ENCODE results near the gene PRTFDC1. TPM values are rescaled to one million over a fixed set of nuclear protein-coding genes. Genes with fewer than 3 reads are reported as not detected.
"Not testable (repeated sequence)": the region's sequence is repeated elsewhere in the genome, so short reads cannot be mapped to it uniquely, and the experiment has no call there.

Gene PRTFDC1
- polyA plus RNA-seq, 3 donors: 43.1 to 51.9 (median 48.3) TPM

DNA sequence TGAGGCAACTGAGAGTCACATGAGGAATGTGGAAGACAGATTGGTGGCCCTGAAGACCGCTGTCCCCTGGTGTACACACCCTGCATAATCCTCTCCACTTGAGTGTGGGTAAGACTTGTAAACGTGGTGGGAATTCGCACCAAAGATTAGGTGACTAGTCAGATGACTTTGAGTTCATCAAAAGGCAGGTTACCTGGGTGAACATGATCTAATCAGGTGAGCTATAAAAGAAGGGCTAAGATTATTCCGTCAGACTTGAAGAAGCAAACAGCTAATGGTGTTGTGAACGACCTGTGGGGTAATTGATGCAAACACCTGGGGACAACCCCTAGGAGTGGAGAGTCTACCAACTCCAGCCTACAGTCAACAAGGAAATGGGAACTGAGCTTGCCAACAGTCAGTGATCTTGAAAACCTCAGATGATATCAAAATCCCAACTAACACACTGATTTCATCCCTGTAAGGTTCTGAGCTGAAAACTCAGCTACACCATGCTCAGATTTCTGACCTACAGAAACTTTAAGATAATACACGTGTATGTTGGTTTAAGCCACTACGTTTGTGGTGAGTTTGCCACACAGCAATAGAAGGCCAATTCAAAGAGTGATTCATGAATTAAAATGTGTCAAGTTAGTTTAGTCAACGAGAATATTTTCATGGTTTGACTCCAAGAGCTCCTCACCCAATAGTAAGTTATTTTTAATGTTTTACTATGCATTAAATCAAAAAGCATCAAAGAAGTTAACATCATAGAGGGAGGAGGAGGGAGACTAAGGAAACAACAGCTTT, 16.7 kb downstream of the PRTFDC1 start:
- no peak for DNase-seq (ENCODE audit: low read depth in 3 of 3, low spot score in 2 of 3)

- DNase-seq (ENCODE audit: low read depth in 3 of 3, low spot score in 2 of 3): no peak
Observed at GRCh38 chr10:24931236-24931635, 21.2 kb downstream of the PRTFDC1 start.

- no peak for DNase-seq (ENCODE audit: low read depth in 3 of 3, low spot score in 2 of 3)
Observed at GRCh38 chr10:24930427-24930826, 22.0 kb downstream of the PRTFDC1 start.

DNA sequence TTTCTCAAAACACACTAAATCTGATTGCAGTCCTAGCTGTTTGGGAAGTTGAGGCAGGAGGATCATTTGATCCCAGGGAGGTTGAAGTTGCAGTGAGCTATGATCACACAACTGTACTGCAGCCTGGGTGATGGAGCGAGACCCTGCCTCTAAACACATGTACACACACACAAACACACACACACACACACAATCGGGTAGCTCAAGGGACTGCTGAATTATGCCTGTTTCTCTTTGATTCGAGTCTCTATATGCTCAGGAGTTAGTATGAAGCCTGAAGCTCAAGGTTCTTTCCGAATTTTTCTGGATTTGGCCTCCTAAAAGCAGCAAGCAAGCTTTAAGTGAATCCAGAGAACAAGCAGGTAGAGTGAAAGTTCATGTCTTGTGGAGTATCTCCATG, 22.5 kb downstream of the PRTFDC1 start:
- DNase-seq (ENCODE audit: low read depth in 3 of 3, low spot score in 2 of 3): no peak

- no peak for DNase-seq (ENCODE audit: low read depth in 3 of 3, low spot score in 2 of 3)
Observed at GRCh38 chr10:24929056-24929544, 23.3 kb downstream of the PRTFDC1 start.

GRCh38 chr10:24928163-24928562, 24.2 kb downstream of the PRTFDC1 start:
- no peak for DNase-seq (ENCODE audit: low read depth in 3 of 3, low spot score in 2 of 3)

GRCh38 chr10:24926557-24926956, 25.8 kb downstream of the PRTFDC1 start:
- no peak for DNase-seq (ENCODE audit: low read depth in 3 of 3, low spot score in 2 of 3)

DNA sequence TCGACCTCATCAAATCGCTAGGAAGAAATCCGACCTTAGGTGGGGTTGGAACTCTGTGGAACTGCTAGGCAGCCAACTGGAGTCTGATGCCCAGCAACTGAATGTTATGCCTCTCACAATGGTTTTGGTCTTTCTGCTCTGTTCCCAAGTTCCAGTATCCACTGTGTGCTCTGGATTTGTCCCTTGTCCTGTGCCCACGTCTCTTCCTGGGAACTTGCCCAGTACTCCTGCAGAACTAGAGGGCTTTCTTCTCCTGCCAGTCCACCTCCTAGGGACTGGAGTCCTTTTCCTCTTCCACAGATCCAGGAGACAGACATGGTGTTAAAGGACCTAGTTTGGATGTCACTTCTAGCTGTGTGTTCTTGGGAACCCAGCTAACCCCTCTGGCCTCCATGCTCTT, 26.6 kb downstream of the PRTFDC1 start:
- no peak for DNase-seq (ENCODE audit: low read depth in 3 of 3, low spot score in 2 of 3)

GRCh38 chr10:24924483-24924882, 27.9 kb downstream of the PRTFDC1 start:
- not testable (repeated sequence) for DNase-seq (ENCODE audit: low read depth in 3 of 3, low spot score in 2 of 3)

DNA sequence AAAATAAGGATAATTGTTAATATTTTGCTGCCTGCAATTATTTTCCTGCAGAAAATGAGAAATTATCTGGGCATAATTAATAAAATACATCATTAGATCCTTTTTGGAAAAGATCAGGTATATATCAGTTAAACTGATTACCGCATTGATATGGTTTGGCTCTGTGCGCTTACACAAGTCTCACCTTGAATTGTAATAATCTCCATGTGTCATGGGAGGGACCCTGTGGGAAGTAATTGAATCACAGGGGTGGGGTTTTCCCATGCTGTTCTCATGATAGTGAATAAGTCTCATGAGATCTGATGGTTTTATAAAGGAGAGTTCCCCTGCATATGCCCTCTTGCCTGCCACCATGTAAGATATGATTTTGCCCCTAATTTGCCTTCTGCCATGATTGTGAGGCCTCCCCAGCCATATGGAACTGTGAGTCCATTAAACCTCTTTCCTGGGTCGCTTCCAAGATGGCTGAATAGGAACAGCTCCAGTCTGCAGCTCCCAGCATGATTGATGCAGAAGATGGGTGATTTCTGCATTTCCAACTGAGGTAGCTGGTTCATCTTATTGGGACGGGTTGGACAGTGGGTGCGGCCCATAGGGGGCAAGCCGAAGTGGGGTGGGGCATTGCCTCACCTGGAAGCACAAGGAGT, 30.1 kb downstream of the PRTFDC1 start:
- DNase-seq (ENCODE audit: low read depth in 3 of 3, low spot score in 2 of 3): not testable (repeated sequence)

DNA sequence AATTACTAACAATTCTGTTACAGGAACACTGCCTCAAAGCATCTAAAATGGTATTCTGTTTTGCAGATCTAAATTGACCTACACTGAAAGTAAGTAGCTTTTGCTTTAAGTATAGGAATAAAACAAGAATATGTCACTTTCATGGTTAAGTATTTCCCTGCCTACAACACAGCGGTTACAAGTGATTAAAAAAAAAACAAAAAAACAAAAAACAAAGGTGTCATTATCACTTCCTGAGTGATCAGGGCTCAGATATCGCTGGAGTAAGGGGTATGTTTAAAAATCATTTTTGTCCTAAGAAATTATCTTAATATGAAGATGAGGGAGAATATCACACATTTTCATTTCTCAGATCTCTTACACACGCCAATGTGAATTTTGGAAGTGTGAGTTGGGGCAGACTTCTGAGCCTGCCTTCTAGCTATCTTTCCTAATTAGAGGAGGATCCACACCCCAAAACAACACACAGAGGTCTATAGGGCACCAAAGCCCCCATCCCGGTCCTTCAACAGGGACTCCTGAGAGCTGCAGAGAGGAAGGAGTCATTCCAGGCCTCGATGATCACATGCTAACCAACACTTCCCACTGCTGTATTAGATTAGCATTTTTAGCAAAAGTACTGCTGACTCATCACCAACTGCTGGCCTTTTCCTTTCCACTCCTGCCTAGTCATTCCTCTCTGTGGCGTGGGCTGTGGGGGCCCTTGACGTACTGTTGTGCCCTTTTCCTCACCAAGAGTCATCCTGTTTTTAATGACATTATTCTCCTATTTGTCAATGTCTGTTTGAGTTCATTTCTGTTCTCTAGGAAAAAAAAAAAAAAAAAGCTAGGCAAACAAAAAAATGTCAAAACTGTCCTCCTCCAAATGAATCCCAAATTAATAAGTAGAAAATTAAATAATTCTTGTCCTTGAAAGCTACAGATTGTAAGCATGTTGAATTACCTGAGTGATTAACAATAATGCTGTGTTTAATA, 31.2 kb downstream of the PRTFDC1 start:
- no peak for DNase-seq (ENCODE audit: low read depth in 3 of 3, low spot score in 2 of 3)

DNA sequence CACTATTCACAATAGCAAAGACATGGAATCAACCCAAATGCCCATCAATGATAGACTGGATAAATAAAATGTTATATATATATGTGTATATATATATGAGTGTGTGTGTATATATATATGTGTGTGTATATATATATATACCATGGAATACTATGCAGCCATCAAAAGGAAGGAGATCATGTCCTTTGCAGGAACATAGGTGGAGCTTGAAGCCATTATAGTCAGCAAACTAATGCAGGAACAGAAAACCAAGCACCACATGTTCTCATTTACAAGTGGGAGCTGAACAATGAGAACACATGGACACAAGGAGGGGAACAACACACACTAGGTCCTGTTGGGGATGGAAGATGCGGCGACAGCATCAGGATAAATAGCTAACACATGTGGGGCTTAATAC, 32.2 kb downstream of the PRTFDC1 start:
- DNase-seq (ENCODE audit: low read depth in 3 of 3, low spot score in 2 of 3): not testable (repeated sequence)

DNA sequence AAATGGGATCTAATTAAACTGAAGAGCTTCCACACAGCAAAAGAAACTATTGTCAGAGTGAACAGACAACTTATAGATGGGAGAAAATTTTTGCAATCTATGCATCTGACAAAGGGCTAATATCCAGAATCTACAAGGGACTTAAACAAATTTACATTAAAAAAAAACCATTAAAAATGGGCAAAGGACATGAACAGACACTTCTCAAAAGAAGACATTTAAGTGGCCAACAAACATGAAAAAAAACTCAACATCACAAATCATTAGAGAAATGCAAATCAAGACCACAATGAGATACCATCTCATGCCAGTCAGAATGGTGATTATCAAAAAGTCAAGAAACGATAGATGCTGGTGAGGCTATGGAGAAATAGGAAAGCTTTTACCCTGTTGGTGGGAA, 32.8 kb downstream of the PRTFDC1 start:
- not testable (repeated sequence) for DNase-seq (ENCODE audit: low read depth in 3 of 3, low spot score in 2 of 3)

GRCh38 chr10:24917979-24918378, 34.4 kb downstream of the PRTFDC1 start:
- no peak for DNase-seq (ENCODE audit: low read depth in 3 of 3, low spot score in 2 of 3)

GRCh38 chr10:24917493-24917892, 34.9 kb downstream of the PRTFDC1 start:
- DNase-seq (ENCODE audit: low read depth in 3 of 3, low spot score in 2 of 3): no peak

DNA sequence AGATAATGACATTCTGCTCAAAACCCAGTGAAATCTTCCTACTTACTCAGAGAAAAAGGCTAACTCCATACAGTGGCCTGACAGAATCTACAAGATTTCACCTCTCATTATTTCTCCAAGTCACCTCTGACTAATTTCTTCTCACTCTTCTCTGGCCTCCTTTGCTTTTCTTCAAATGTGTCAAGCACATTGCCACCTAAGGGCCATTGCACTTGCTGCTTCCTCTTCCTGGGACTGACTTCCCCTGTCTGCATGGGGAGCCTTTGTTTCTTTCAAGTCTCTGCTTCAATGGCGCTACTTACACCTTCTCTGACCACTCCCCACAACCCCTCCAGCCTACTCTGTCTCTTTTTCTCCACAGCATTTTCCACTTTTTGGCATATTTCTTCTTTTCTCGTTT, 36.0 kb downstream of the PRTFDC1 start:
- DNase-seq (ENCODE audit: low read depth in 3 of 3, low spot score in 2 of 3): no peak

GRCh38 chr10:24915304-24915703, 37.1 kb downstream of the PRTFDC1 start:
- no peak for DNase-seq (ENCODE audit: low read depth in 3 of 3, low spot score in 2 of 3)

DNA sequence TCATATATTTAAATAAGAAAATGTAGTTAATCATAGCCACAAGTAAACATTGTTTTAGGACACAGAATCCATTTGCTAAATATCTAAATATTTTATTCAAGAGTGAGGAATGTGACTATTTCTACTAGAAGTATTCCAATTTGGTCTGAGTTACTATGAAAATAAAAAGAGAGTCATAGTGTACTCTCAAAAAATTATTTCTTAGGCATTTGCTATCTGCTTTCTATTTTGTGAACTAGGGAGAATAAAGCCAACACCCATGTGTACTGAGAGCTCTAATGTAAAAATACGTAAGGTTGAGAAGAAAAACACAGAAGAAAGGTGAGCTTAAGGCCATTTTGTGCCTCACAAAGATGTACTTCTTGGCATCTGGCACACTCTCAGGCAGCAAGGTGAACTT, 38.3 kb downstream of the PRTFDC1 start:
- DNase-seq (ENCODE audit: low read depth in 3 of 3, low spot score in 2 of 3): no peak

GRCh38 chr10:24912215-24912614, 40.2 kb downstream of the PRTFDC1 start:
- no peak for DNase-seq (ENCODE audit: low read depth in 3 of 3, low spot score in 2 of 3)

GRCh38 chr10:24911029-24911428, 41.4 kb downstream of the PRTFDC1 start:
- no peak for DNase-seq (ENCODE audit: low read depth in 3 of 3, low spot score in 2 of 3)

DNA sequence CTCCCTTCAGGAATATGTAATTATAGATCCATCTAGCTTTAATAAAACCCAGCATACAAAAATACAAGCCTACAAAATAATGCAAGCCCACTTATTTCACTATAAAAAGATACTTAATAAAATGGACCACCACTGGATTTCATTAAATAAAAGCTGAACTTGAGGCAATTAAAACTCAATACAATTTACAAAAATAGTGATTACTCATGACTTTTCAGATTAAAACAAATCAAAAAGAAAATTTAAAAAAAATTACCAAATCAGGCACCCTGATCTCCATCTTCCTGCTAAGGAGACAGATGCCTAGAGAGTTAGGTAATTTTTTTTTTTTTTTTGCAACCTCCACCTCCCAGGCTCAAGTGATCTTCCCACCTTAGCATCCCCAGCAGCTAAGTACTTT, 41.8 kb downstream of the PRTFDC1 start:
- no peak for DNase-seq (ENCODE audit: low read depth in 3 of 3, low spot score in 2 of 3)

Measured in right renal cortex interstitium (tissue), 3 donors.